ENCODE data around the gene TTC33.

DNA sequence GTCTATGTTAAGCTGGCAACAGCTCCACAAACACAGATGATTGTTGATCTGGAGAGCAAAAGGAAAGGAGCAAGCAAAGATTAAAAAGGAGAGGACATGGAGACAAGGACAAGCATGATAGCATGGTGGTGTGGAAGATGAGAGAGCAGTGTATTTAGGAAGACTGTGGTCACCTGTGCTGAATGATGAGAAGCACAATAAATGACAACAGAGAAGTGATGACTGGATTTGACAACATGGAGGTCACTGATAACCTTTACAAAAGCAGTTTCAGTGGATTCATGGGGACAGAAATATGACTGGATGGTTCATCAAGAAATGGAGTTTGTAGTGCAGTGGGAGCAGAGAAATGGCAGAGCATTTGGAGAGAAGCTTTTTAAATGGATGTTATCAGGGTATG is 20.2 kb downstream of the TTC33 start:
- no peak for TF ChIP-seq POLR2A (IDR thresholded peaks at IDR 0.05)
- no peak for TF ChIP-seq POLR2AphosphoS5 (IDR thresholded peaks at IDR 0.05)
- TF ChIP-seq, protein P1, sequence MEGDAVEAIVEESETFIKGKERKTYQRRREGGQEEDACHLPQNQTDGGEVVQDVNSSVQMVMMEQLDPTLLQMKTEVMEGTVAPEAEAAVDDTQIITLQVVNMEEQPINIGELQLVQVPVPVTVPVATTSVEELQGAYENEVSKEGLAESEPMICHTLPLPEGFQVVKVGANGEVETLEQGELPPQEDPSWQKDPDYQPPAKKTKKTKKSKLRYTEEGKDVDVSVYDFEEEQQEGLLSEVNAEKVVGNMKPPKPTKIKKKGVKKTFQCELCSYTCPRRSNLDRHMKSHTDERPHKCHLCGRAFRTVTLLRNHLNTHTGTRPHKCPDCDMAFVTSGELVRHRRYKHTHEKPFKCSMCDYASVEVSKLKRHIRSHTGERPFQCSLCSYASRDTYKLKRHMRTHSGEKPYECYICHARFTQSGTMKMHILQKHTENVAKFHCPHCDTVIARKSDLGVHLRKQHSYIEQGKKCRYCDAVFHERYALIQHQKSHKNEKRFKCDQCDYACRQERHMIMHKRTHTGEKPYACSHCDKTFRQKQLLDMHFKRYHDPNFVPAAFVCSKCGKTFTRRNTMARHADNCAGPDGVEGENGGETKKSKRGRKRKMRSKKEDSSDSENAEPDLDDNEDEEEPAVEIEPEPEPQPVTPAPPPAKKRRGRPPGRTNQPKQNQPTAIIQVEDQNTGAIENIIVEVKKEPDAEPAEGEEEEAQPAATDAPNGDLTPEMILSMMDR (IDR thresholded peaks at IDR 0.05) = no peak
- TF ChIP-seq EP300 (IDR thresholded peaks at IDR 0.05; ENCODE audit: low read depth) = no peak
